Kidney glomerular epithelial cell (primary cell): ENCODE results near the gene OBSL1.
A peak's percentile ranks its signal among the peaks of the same experiment; 100 is the strongest.

Experiments
- DNase-seq: peaks from one replicate; lab custom pipeline; 2025; lab: John Stamatoyannopoulos, UW

OBSL1 gene

DNA sequence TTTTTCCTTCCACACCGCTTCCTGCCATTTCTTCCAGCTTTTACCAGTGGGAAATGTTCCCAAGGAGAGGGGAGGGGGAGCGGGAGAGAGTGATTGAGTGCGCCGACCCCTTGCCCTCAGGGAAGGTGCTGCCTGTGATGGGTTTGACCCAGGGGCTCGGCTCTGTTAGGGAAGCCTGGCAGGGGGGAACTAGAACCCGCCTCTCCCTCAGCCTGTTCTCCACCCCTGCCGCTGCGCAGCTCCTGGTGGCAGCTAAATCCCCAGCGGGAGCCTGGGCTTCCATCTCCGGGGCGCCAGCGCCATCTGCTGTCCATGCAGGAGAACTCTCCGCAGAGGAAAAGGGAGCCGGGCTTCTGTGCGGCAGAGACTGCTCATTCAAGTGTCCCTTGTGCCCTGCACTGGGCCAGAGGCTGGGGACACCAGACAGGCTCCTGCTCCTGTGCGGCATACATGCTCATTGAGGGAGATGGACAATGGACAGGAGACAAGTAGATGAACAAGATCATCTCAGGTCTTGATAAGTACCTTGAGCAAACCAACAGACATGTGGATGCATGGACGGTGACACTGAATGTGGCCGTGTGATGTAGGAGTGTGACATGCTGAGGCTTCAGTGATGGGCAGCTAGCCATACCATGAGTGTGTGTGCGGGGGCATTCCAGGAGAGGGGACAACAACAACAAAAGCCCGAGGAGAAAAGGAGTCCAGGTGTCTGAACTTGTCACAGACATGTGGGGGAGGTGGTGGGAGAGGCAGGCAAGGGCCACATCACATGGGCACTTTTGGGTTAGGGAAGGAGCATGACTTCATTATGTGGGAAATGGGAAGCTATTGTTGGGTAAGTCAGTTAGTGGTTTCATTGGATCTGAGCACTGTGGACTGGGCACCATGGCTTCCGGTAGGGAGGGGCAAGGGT lies 41.0 kb downstream of the OBSL1 start:
- peak; percentile 72 for DNase-seq

GRCh38 chr2:219527472-219527871 lies 43.9 kb downstream of the OBSL1 start:
- no peak for DNase-seq

DNA sequence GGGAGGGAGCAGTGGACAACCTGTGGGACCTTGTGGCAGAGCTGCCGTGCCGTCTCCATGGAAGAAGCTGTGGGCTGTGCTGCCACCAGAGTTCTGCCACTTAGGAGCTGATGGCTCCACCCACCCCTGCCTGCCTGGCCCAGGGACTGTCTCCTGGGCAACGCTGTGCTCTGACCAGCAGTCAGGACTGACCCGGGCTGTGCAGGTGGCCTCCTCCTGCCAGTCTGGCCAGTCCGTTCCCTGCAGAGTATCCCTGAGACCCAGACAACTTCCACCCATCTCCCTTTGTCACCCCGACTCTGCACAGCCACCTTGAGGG lies 44.3 kb downstream of the OBSL1 start:
- DNase-seq, result no peak

DNA sequence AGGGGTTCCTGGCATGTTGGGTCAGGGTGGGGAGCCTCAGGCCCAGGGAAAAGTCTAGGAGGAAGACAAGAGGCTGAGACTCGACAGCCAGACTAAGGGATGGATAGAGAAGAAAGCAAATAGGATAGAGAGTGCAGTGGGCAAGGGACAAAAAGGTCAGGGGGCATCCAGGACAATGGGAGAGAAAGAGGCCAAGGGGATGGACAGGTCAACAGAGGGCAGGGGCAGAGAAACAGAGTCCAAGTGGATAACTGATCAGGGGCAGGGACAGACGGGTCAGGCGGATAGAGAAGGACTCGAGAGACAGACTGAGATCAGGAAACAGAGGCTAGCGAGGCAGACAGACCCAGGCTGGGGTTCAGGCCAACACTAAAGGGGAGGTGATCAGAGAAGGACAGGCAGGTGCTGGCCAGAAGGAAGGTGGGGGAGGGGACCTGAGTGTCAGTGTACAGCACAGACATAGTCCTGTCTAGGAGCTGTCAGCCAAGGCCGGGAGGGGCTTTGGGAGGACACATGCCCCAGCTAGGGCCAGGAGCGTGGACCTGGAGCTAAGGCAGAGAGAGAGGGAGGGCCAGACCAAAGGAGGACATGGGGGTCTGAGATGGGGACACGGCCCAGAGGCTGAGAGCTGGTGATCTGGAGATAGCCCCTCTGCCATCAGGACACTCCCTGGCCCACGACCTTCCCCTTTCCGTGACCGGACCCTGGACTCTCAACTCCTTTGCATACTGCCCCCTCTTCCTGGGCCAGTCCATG lies 44.8 kb downstream of the OBSL1 start:
- DNase-seq, result no peak

GRCh38 chr2:219525533-219526232 lies 45.7 kb downstream of the OBSL1 start:
- DNase-seq, result no peak

DNA sequence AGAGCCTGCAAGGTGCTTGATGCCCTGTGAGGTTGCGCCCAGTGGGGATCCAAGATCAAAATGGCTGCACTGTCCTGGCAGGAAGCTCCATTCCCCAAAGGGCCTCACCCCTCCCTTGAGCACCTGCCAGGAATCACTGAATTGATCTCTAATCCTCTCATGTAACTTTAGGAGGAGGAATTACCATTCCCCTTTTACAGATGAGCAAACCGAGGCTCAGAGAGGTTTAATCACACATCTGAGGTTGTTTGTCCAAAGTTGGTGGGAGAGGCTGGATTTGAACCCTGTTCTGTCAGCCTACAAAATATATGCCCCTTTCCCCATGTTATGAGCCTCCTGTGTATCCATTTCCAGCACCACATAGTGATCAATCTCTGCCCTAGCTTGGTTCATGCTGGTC lies 46.5 kb downstream of the OBSL1 start:
- DNase-seq, result no peak

GRCh38 chr2:219523031-219523671 lies 48.2 kb downstream of the OBSL1 start:
- no peak for DNase-seq

DNA sequence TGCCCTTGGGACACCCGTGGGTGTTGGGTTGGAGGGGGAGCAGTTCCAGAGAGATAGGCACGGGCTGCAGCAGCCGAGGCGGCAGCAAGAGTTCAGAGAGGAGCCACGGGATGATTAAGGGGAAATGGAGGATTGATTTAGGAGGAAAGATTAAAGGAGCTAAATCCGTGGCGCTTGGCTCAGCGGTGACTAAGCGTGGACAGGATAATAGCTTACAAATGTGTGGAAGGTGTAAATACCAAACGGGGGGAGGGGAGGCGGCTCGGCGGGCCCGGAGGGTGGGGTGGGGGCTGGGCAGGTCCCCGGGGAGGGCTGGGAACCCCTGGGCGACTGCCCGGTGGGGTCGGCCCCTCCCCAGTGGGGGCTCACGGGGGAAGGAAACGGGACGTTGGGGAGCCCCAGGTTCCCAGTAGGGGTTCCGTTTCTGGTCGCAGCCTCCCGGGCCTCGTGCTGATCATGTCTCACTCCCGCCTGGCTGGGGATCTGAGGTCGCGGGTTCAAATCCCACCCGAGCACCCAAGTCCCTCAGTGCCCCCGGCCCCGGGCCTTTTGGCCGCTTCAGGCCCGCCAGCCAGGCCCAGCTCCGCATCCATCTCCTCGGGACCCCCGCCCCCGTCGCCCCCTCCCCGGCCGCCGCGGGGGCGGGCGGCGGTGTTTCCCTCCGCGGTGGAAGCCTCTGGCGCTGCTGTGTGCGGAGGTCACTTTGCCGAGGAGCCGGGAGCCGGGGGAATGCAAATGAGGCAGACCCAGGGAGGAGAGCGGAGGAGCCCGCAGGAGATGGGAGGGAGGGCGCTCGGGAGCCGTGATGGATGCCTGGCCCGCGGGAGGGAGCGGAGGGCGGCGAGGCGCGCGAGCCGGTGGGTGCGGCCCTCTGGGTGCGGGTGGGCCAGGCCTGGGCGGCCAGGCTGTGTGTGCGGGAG lies 49.0 kb downstream of the OBSL1 start:
- peak; percentile 37 for DNase-seq

GRCh38 chr2:219521066-219521880 lies 50.1 kb downstream of the OBSL1 start:
- DNase-seq, result peak; percentile 32

GRCh38 chr2:219520079-219520478 lies 51.3 kb downstream of the OBSL1 start:
- no peak for DNase-seq

- DNase-seq, result no peak
These were observed 51.8 kb downstream of the OBSL1 start for GRCh38 chr2:219519526-219519916.

- DNase-seq, result no peak
These were observed 53.2 kb downstream of the OBSL1 start for GRCh38 chr2:219517954-219518778.

- DNase-seq, result no peak
These were observed 54.5 kb downstream of the OBSL1 start for GRCh38 chr2:219516888-219517287.

DNA sequence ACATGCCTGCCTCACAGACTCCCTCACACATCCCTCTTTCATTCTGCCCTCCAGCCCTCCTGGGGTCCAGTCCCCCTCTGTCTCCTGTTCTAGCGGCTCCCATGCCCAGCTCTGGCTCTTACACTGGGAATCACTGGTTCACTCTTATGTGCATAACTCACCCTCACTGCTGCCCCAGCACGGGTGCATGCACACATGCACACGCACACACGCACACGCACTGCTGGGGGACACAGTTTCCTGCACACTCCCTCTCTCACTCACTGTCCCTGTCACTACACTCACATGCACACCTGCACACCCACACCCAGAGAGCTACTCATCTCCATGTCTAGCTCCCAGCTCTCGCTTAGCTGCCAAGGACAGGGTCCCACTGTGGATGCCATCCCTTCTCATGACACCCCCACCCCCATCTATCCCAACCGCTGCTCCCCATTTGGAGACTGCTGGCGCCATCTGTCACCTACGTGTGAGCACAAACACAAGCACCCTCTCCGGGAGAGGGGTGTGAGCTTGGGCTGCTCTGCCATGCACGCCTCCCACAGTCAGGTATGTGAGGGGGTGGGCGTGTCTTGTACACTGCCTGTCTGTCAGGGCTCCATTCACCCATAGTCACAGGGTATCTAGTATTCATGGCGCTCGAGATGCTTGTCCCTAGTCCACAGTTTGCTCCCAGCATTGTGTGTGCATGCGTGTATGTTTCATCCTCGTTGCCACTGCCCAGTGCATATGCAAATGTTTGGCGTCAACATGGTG lies 55.3 kb downstream of the OBSL1 start:
- no peak for DNase-seq

- DNase-seq, result no peak
These were observed 56.5 kb downstream of the OBSL1 start for GRCh38 chr2:219514836-219515235.

- DNase-seq, result no peak
These were observed 57.1 kb downstream of the OBSL1 start, which contains the start of gene ASIC4 for GRCh38 chr2:219514196-219514761. TSS of gene ASIC4 (plus strand) at chr2:219514482. CDS start at chr2:219514725, 243 bp downstream.

GRCh38 chr2:219513787-219514186 lies 57.6 kb downstream of the OBSL1 start:
- DNase-seq, result no peak
